Measurements from ENCODE around the gene PRKACG. TPM values are rescaled to one million over a fixed set of nuclear protein-coding genes. Genes with fewer than 3 reads are reported as not detected.

The PRKACG gene
- total RNA-seq, 1 donor from 2014 or later = not detected

DNA sequence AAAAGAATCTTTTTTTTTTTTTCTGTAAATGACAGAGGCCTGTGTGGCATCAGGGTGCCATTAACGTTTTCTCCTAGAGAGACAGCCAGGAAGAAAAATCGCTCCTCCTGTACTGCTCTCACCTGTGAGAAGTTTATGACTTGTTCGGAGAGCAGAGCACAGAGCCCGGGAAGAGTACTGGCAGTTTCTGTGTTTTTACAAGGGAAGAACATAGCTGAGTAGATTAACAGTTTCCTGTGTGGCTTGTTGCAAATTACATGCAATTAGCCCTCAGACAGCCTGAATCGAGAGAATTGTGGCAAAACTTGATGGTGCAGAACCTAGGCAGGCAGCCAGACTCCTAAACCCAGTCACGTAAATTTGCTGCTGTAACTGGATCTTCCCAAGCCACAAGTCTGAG lies 32.1 kb downstream of the PRKACG start:
- no peak for ATAC-seq

- ATAC-seq = no peak
Measured at GRCh38 chr9:68980341-68980914, 33.5 kb downstream of the PRKACG start.

DNA sequence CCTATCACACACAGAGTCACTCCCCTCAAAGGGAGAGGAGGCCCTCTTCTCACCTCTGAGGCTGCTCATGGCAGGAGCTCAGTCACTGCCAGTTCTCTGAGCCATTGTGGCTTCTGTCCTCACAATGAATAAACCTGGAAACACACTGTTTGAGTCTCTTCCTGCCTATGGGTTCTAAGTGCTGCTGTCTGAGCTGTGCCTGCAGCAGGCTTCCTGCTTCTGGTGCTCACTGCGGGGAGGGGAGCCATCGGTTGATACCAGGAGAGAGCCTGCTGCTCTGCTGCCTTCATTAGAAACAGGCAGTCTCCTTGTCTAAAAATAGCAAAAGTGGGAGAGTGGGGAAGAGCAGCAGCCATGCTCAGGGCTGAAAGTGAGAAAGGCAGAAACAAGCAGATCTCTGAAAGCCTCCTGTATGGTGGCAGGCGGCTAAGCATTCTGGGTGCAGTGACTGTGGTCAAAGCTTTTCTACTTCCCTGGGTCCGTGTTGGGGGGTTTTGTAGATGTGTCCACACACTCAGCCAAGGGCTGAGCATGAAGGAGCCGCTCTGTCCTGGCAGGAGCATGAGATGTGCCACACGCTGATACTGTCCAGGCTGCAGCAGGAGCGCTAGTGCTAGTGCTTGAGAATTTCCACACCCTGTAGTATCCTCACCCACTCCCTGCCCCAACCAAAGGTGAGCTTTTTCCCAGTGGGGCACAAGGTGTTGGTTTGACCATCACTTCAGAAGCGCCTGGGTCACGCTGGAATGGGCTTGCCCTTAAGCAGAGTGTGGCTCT lies 34.2 kb downstream of the PRKACG start:
- no peak for ATAC-seq

DNA sequence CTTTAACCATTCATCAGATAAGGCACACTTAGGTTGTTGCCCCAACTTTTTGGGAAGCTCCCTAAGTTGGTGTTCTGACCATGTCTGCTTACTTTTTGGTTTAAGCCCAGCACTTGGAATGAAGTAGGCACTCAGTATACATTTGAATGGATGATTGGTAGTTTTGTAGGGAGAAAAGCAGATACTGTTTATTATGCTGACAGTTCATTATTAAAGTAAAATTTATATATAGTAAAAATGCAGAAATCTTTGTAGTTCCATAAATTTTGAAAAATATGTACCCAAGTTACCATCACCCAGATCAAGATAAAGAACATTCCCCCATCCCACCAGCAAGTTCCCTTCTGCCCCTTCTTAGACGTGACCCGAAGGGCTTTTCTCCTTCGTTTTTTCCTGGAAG lies 35.4 kb downstream of the PRKACG start:
- ATAC-seq = no peak

DNA sequence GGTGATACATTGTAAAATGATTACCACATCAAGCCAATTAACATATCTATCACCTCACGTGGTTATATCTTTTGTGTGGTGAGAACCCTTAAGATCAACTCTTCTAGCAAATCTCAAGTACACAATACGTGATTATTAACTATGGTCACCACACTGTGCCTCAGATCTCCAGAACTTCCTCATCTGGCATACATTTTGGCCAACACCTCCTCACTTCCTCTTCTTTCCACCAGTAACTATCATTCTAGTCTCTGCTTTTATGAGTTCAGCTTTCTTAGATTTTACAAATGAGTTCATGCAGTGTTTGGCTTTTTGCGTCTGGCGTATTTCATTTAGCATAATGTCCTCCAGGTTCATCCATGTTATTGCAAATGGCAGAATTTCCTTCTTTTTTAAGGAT lies 35.8 kb downstream of the PRKACG start:
- ATAC-seq = no peak

GRCh38 chr9:68975365-68976043 lies 38.4 kb downstream of the PRKACG start:
- no peak for ATAC-seq

DNA sequence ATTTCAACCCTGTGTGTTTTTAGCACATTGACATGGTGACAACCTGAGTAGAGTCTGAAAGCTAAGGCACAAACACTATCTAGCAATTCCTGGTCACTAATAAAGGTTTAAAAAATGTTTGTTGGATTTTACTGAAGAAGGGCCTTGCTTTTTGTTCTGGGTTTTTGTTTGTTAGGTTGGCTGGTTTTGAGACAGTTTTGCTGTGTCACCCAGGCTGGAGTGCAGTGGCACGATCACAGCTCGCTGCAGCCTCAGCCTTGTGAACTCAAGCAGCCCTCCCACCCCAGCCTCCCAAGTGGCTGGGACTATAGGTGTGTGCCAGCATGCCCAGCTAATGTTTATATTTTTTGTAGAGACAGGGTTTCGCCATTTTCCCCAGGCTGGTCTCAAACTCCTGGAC lies 39.0 kb downstream of the PRKACG start:
- no peak for ATAC-seq

- ATAC-seq = peak; percentile 82
Measured at GRCh38 chr9:68974431-68974830, 39.5 kb downstream of the PRKACG start.

- no peak for ATAC-seq
Measured at GRCh38 chr9:68973619-68974018, 40.3 kb downstream of the PRKACG start.

DNA sequence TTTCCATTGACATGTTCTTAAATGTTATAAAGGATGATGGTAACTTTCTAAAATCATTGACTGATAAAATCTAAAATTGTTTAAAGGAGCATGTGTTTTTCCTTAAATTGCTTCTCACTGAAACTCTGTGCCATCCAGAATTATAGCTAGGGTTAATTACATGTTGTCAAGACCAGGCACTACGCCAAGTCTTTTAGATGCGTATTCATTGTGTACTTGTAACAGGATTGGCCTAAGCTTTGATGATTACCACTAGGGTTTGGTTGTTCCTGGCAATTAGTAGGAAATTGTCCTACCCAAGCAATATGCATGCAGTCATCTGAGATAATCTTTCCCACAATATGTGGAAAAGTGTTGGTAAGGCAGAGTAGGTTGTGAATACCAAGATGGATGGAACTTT lies 43.8 kb downstream of the PRKACG start:
- ATAC-seq = no peak

GRCh38 chr9:68969538-68969937 lies 44.4 kb downstream of the PRKACG start:
- no peak for ATAC-seq

GRCh38 chr9:68967800-68968199 lies 46.1 kb downstream of the PRKACG start:
- ATAC-seq = no peak

- no peak for ATAC-seq
Measured at GRCh38 chr9:68966496-68966944, 47.4 kb downstream of the PRKACG start.

DNA sequence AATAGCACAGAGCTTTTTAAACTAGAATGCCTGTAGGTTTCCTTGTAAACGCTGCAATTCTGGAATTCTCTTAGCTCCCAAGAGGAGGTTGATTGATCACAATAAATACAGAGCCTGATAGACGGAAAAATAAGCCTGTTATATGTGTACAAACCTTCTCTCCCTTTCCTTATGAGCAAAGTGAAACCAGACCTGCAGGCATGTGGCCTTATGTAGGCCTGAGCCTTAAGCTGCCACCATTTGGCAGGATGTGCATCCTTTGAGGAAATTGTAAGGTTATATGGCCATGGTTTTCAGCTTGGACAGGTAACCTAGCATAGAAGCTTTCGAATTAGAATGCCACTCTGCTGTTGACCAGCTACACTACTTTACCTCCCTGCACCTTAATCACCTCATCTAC lies 49.1 kb downstream of the PRKACG start:
- no peak for ATAC-seq

- no peak for ATAC-seq
Measured at GRCh38 chr9:68964102-68964541, 49.8 kb downstream of the PRKACG start.

DNA sequence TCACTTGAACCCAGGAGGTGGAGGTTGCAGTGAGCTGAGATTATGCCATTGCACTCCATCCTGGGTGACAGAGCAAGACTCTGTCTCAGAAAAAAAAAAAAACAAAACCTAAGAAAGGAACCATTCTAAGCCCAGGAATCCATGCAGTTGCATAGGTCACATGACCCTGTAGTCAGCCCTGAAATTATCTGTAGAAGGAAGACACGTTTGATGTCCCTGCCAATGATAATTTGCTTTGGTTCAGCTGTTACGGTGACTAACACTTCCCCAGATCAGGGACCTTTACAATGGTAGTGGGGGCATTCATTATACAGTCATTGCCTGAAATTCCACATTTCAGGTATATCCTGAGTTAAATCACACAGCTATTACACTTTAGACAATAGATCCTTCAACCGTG lies 50.5 kb downstream of the PRKACG start:
- ATAC-seq = no peak

Other genes starting within 250 kb of the PRKACG start
- gene FXN, start 21.6 kb upstream of the PRKACG start, total RNA-seq = 7.8 TPM
- 113 TPM for gene TJP2, start 160.2 kb upstream of the PRKACG start, total RNA-seq